ENCODE results near the gene MZT2A. TPM values are rescaled to one million over a fixed set of nuclear protein-coding genes. Genes with fewer than 3 reads are reported as not detected.
"Not testable (repeated sequence)": the region's sequence is repeated elsewhere in the genome, so short reads cannot be mapped to it uniquely, and the experiment has no call there.

The MZT2A gene
- total and polyA plus RNA-seq, 8 donors, result 32.2 to 67.5 (median 45.1) TPM

GRCh38 chr2:131520526-131520925 lies 28.3 kb upstream of the MZT2A start:
- no peak for DNase-seq
- no peak for ATAC-seq
- TF ChIP-seq CTCF (IDR thresholded peaks at IDR 0.05), result no peak
- H3K9me3 ChIP-seq, result no peaks in the 10 kb centered on the region
- intact Hi-C loops (cut with DNase I), result no loop called here
- H3K27me3 ChIP-seq, result no peaks in the 10 kb centered on the region
- H3K4me1 ChIP-seq, result no peaks in the 10 kb centered on the region
- peaks cover 0 to 48% of the 10 kb centered on the region in 2 donors for H3K36me3 ChIP-seq
- no peak overlapping the region for H3K27ac ChIP-seq
- no peak overlapping the region for H3K4me3 ChIP-seq

DNA sequence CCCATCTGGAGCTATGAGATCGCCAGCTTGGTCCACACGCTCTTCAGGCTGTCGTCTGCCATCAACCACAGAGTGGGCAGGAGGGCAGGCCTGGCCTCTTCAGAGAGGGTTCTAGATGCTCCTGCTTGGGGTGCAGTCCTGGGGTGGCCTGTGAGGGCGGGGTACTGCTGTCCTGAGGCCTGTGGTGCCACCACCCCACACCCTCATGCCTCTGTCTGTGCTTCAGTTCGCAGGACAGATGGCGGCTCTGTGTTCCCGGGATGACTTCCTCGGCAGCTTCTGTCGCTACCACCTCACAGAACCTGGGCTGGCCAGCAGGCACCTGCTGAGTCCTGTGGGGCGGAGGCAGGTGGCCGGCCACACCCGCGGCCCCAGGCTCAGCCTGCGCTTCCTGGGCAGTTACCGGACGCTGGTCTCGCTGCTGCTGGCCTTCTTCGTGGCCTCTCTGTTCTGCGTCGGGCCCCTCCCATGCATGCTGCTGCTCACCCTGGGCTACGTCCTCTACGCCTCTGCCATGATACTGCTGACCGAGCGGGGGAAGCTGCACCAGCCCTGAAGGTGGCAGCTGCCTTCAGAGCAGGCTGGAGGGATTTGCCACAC lies 27.8 kb upstream of the MZT2A start:
- DNase-seq; H3K4me3 ChIP-seq; H3K9me3 ChIP-seq; H3K27me3 ChIP-seq; H3K4me1 ChIP-seq; intact Hi-C loops (cut with DNase I); ATAC-seq; H3K27ac ChIP-seq: not testable (repeated sequence)
- H3K36me3 ChIP-seq, result peaks cover 0 to 54% of the 10 kb centered on the region in 2 donors

- TF ChIP-seq CTCF (IDR thresholded peaks at IDR 0.05), result no peak
- Histone ChIP-seq H3K36me3 (peaks cover 0 to 57% of the 10 kb centered on the region in 2 donors), H3K9me3 (no peaks in the 10 kb centered on the region), H3K27me3 (no peaks in the 10 kb centered on the region), H3K27ac (no peak overlapping the region), H3K4me3 (no peak overlapping the region), H3K4me1 (no peaks in the 10 kb centered on the region)
- intact Hi-C loops (cut with DNase I), result no loop called here
- no peak for ATAC-seq
- DNase-seq, result no peak
These were observed 27.3 kb upstream of the MZT2A start for GRCh38 chr2:131519466-131519865.

DNA sequence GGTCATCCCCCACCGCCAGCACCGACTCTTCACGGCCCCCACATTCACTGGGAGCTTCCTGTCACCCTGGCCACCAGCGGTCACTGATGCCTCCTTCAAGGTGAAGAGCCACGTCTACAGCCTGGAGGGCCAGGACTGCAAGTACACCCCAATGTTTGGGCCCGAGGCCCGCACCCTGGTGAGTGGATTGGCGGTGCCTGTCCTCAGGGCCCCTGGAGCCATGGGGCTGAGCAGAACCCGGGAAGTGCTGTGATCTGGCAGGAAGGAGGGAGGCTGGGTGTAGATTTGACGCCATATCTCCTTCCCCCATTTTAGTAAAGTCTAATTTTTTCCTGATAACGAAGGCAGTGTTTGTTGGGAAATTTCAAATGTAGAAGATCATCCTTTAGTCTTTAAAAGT lies 26.3 kb upstream of the MZT2A start:
- H3K4me1 ChIP-seq; ATAC-seq; H3K4me3 ChIP-seq; DNase-seq; H3K27me3 ChIP-seq; intact Hi-C loops (cut with DNase I); H3K9me3 ChIP-seq; H3K27ac ChIP-seq: not testable (repeated sequence)
- peaks cover 0 to 67% of the 10 kb centered on the region in 2 donors for H3K36me3 ChIP-seq

DNA sequence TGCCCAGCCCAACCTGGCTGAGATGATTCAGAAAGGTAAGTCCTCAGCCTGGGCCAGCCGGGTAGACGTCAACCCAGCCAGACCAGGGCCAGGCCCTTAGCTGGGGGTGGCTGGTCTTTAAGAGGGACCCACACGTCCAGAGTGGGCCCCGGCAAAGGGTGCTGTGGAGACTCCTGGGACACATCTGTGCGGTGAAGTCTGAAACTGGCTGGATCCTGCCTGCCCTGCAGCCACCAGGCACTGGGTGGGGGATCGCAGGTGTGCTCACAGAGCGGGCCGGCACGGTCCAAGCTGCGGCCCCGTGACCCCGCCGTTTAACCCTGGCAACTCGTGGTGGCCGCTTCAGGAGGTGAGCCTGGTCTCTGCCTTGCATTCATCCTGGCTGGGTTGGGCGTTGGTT lies 25.7 kb upstream of the MZT2A start:
- H3K9me3 ChIP-seq; H3K27me3 ChIP-seq; H3K27ac ChIP-seq; intact Hi-C loops (cut with DNase I); H3K4me3 ChIP-seq; H3K4me1 ChIP-seq; ATAC-seq; DNase-seq: not testable (repeated sequence)
- peaks cover 0 to 73% of the 10 kb centered on the region in 2 donors for H3K36me3 ChIP-seq

GRCh38 chr2:131517106-131517831 lies 25.1 kb upstream of the MZT2A start:
- no peaks in the 10 kb centered on the region for H3K4me1 ChIP-seq
- H3K27ac ChIP-seq, result no peak overlapping the region
- no peak for TF ChIP-seq CTCF (IDR thresholded peaks at IDR 0.05)
- H3K9me3 ChIP-seq, result no peaks in the 10 kb centered on the region
- ATAC-seq (no peak), DNase-seq (no peak)
- no peak overlapping the region for H3K4me3 ChIP-seq
- H3K27me3 ChIP-seq, result no peaks in the 10 kb centered on the region
- H3K36me3 ChIP-seq, result peaks cover 0 to 79% of the 10 kb centered on the region in 2 donors
- intact Hi-C loops (cut with DNase I), result no loop called here

GRCh38 chr2:131516621-131517020 lies 24.4 kb upstream of the MZT2A start:
- H3K27me3 ChIP-seq; H3K9me3 ChIP-seq; H3K4me3 ChIP-seq; H3K4me1 ChIP-seq; ATAC-seq; H3K27ac ChIP-seq; intact Hi-C loops (cut with DNase I): not testable (repeated sequence)
- DNase-seq, result peak in 1 of 4 donors; percentile 10
- peaks cover 0 to 86% of the 10 kb centered on the region in 2 donors for H3K36me3 ChIP-seq

Measured in left lung (tissue), 10 donors.